NCI-H2107 treated with DMSO at 0.1 percent for 48 hours (cell line): ENCODE data around the gene ZFYVE28.

Experiments used
- DNase-seq: peaks from one replicate; lab custom pipeline; 2025; ENCODE audit not compliant: unreplicated experiment; lab: John Stamatoyannopoulos, UW

Gene ZFYVE28

GRCh38 chr4:2252530-2253091, 165.8 kb downstream of the ZFYVE28 start:
- no peak for DNase-seq

GRCh38 chr4:2251795-2252529, 166.5 kb downstream of the ZFYVE28 start:
- DNase-seq = no peak

- no peak for DNase-seq
These were observed 167.2 kb downstream of the ZFYVE28 start for GRCh38 chr4:2251073-2251794.

GRCh38 chr4:2250357-2251072, 167.9 kb downstream of the ZFYVE28 start:
- DNase-seq = no peak

GRCh38 chr4:2249526-2250356, 168.7 kb downstream of the ZFYVE28 start:
- DNase-seq = no peak

GRCh38 chr4:2248821-2249261, 169.6 kb downstream of the ZFYVE28 start:
- DNase-seq = no peak

GRCh38 chr4:2248044-2248780, 170.2 kb downstream of the ZFYVE28 start:
- DNase-seq = no peak

- no peak for DNase-seq
These were observed 171.1 kb downstream of the ZFYVE28 start for GRCh38 chr4:2247128-2248043.

- no peak for DNase-seq
These were observed 171.9 kb downstream of the ZFYVE28 start for GRCh38 chr4:2246384-2247127.

- DNase-seq = no peak
These were observed 172.6 kb downstream of the ZFYVE28 start for GRCh38 chr4:2245787-2246275.

GRCh38 chr4:2245057-2245786, 173.2 kb downstream of the ZFYVE28 start:
- no peak for DNase-seq

- DNase-seq = no peak
These were observed 174.6 kb downstream of the ZFYVE28 start for GRCh38 chr4:2243681-2244380.

GRCh38 chr4:2241410-2242353, 176.8 kb downstream of the ZFYVE28 start, which contains the start of the genes HAUS3 and POLN:
Gene HAUS3 (minus strand): TSS chr4:2242121. CDS start chr4:2240946, 1,175 bp downstream.
Gene POLN (minus strand): TSS chr4:2242121. CDS start chr4:2229231, 12,890 bp downstream.
- DNase-seq = peak; percentile 76

- no peak for DNase-seq
These were observed 177.4 kb downstream of the ZFYVE28 start for GRCh38 chr4:2241003-2241402.

GRCh38 chr4:2236944-2237666, 181.3 kb downstream of the ZFYVE28 start:
- no peak for DNase-seq
